ENCODE measurements around the gene UBE2B.
"Not testable (repeated sequence)": the region's sequence is repeated elsewhere in the genome, so short reads cannot be mapped to it uniquely, and the experiment has no call there.

The UBE2B gene
- long read RNA-seq, transcript UBE2B-201 (6 exons, 2,515 nt) = major isoform, 21 of 23 reads
- long read RNA-seq, partial matches to known transcripts = 0 of 23 reads
- long read RNA-seq, other reads (novel, unspliced or antisense) = 0 of 23 reads

GRCh38 chr5:134370871-134371833, at the start of gene UBE2B:
UBE2B (plus strand) TSS chr5:134371569; CDS start chr5:134371596, 27 bp downstream.
- Histone ChIP-seq H3K27ac (replicated peaks) (peak within 1 kb of the TSS; percentile 99), H3K4me3 (replicated peaks; ENCODE audit: insufficient read depth, low read length) (peak within 1 kb of the TSS; percentile 68), H3K27me3 (ENCODE audit: insufficient read depth, poor library complexity, severe bottlenecking) (no peaks in the 10 kb centered on the region)
- DNase-seq (ENCODE audit: low read depth in 1 of 2, low spot score in 1 of 2) = peak; percentile 92 to 95
- TF ChIP-seq POLR2AphosphoS5 (IDR thresholded peaks at IDR 0.05; ENCODE audit: low read depth) = peak; percentile 26
- no peak for TF ChIP-seq GABPA (IDR thresholded peaks at IDR 0.05; ENCODE audit: low read depth)

- no peak for TF ChIP-seq CTCF (IDR thresholded peaks at IDR 0.05; ENCODE audit: insufficient read depth, low read length)
- no peak for TF ChIP-seq POLR2AphosphoS5 (IDR thresholded peaks at IDR 0.05; ENCODE audit: low read depth)
- DNase-seq (ENCODE audit: low read depth in 1 of 2, low spot score in 1 of 2) = no peak
- Histone ChIP-seq H3K27me3 (ENCODE audit: insufficient read depth, poor library complexity, severe bottlenecking) (no peaks in the 10 kb centered on the region), H3K4me3 (replicated peaks; ENCODE audit: insufficient read depth, low read length) (no peak overlapping the region), H3K27ac (replicated peaks) (no peak overlapping the region)
Observed at GRCh38 chr5:134327327-134327726, 44.0 kb upstream of the UBE2B start.

GRCh38 chr5:134328619-134329018, 42.8 kb upstream of the UBE2B start:
- no peak for TF ChIP-seq CTCF (IDR thresholded peaks at IDR 0.05; ENCODE audit: insufficient read depth, low read length)
- no peak for TF ChIP-seq GABPA (IDR thresholded peaks at IDR 0.05; ENCODE audit: low read depth)
- TF ChIP-seq SPI1 (IDR thresholded peaks at IDR 0.05; ENCODE audit: borderline replicate concordance, low read depth) = no peak
- no peak for TF ChIP-seq REST (IDR thresholded peaks at IDR 0.05; ENCODE audit: insufficient replicate concordance, low read depth)
- no peak for TF ChIP-seq POLR2AphosphoS5 (IDR thresholded peaks at IDR 0.05; ENCODE audit: low read depth)
- Histone ChIP-seq H3K27ac (replicated peaks) (no peak overlapping the region), H3K27me3 (ENCODE audit: insufficient read depth, poor library complexity, severe bottlenecking) (no peaks in the 10 kb centered on the region), H3K4me3 (replicated peaks; ENCODE audit: insufficient read depth, low read length) (no peak overlapping the region)
- DNase-seq (ENCODE audit: low read depth in 1 of 2, low spot score in 1 of 2) = no peak

GRCh38 chr5:134336833-134337232, 34.5 kb upstream of the UBE2B start:
- H3K4me3 ChIP-seq (replicated peaks; ENCODE audit: insufficient read depth, low read length); H3K27ac ChIP-seq (replicated peaks); H3K27me3 ChIP-seq (ENCODE audit: insufficient read depth, poor library complexity, severe bottlenecking); DNase-seq (ENCODE audit: low read depth in 1 of 2, low spot score in 1 of 2): not testable (repeated sequence)

- not testable (repeated sequence) for H3K27ac ChIP-seq (replicated peaks); H3K4me3 ChIP-seq (replicated peaks; ENCODE audit: insufficient read depth, low read length); H3K27me3 ChIP-seq (ENCODE audit: insufficient read depth, poor library complexity, severe bottlenecking)
- peak in 1 of 2 experiments; percentile 1 for DNase-seq (ENCODE audit: low read depth in 1 of 2, low spot score in 1 of 2)
Observed at GRCh38 chr5:134343500-134343899, 27.9 kb upstream of the UBE2B start.

GRCh38 chr5:134345476-134345875, 25.9 kb upstream of the UBE2B start:
- not testable (repeated sequence) for DNase-seq (ENCODE audit: low read depth in 1 of 2, low spot score in 1 of 2); H3K4me3 ChIP-seq (replicated peaks; ENCODE audit: insufficient read depth, low read length); H3K27ac ChIP-seq (replicated peaks); H3K27me3 ChIP-seq (ENCODE audit: insufficient read depth, poor library complexity, severe bottlenecking)
